Activated naive CD8-positive, alpha-beta T cell treated with anti-CD3 and anti-CD28 coated beads, Interleukin-2, amount 50 U/mL, for 24 hours (primary cell): Measurements from ENCODE around the gene ZFHX2.
"Not testable (repeated sequence)": the region's sequence is repeated elsewhere in the genome, so short reads cannot be mapped to it uniquely, and the experiment has no call there.

Experiments used
- ATAC-seq: fragments of 150-1000 bp; cut with Tn5 transposase; one replicate; pipeline ENCODE4 v1.10.0; 2021
- DNase-seq: peaks from one replicate; pipeline ENCODE4 v3.0.0; 2021
- H3K27ac Mint-ChIP-seq: one replicate; pipeline ENCODE4 v1.8.0; 2021; ENCODE audit warnings: mild to moderate bottlenecking, mixed read lengths
- H3K27me3 Mint-ChIP-seq: one replicate; pipeline ENCODE4 v1.8.0; 2021; ENCODE audit warnings: mixed read lengths
- H3K36me3 Mint-ChIP-seq: one replicate; pipeline ENCODE4 v1.8.0; 2021; ENCODE audit warnings: low read depth, mixed read lengths
- H3K4me1 Mint-ChIP-seq: one replicate; pipeline ENCODE4 v1.8.0; 2021; ENCODE audit warnings: mixed read lengths
- H3K4me3 Mint-ChIP-seq: one replicate; pipeline ENCODE4 v1.8.0; 2021; ENCODE audit warnings: mild to moderate bottlenecking, moderate library complexity, mixed read lengths
- H3K9me3 Mint-ChIP-seq: one replicate; pipeline ENCODE4 v1.8.0; 2021; ENCODE audit warnings: mixed read lengths

The ZFHX2 gene

GRCh38 chr14:23544511-23545447, 6.8 kb downstream of the ZFHX2 start:
- Mint-ChIP-seq H3K27ac (no peak overlapping the region), H3K27me3 (peaks cover 4% of the 10 kb centered on the region)
- no peak for ATAC-seq

GRCh38 chr14:23543403-23543802, 8.2 kb downstream of the ZFHX2 start:
- Mint-ChIP-seq H3K27ac (no peak overlapping the region), H3K36me3 (no peaks in the 10 kb centered on the region), H3K4me1 (no peaks in the 10 kb centered on the region), H3K27me3 (peaks cover 6% of the 10 kb centered on the region), H3K9me3 (no peaks in the 10 kb centered on the region), H3K4me3 (no peak overlapping the region)
- DNase-seq (no peak), ATAC-seq (no peak)

More at GRCh38 chr14:23544511-23545447, 6.8 kb downstream of the ZFHX2 start:
- DNase-seq, result no peak
- H3K4me1 Mint-ChIP-seq, result no peaks in the 10 kb centered on the region
- no peak overlapping the region for H3K4me3 Mint-ChIP-seq
- H3K36me3 Mint-ChIP-seq, result no peaks in the 10 kb centered on the region
- no peaks in the 10 kb centered on the region for H3K9me3 Mint-ChIP-seq

GRCh38 chr14:23542261-23542660, 9.3 kb downstream of the ZFHX2 start:
- H3K4me1 Mint-ChIP-seq, result no peaks in the 10 kb centered on the region
- H3K4me3 Mint-ChIP-seq, result no peak overlapping the region
- ATAC-seq (no peak), DNase-seq (no peak)
- H3K27ac Mint-ChIP-seq, result no peak overlapping the region
- no peaks in the 10 kb centered on the region for H3K36me3 Mint-ChIP-seq
- peaks cover 6% of the 10 kb centered on the region for H3K27me3 Mint-ChIP-seq
- H3K9me3 Mint-ChIP-seq, result no peaks in the 10 kb centered on the region

GRCh38 chr14:23540141-23540469, 11.5 kb downstream of the ZFHX2 start:
- Mint-ChIP-seq H3K27ac (no peak overlapping the region), H3K27me3 (peaks cover 4% of the 10 kb centered on the region), H3K4me3 (no peak overlapping the region), H3K9me3 (no peaks in the 10 kb centered on the region), H3K36me3 (no peaks in the 10 kb centered on the region), H3K4me1 (no peaks in the 10 kb centered on the region)
- no peak for ATAC-seq
- no peak for DNase-seq

- Mint-ChIP-seq H3K4me1 (no peaks in the 10 kb centered on the region), H3K36me3 (no peaks in the 10 kb centered on the region), H3K27ac (no peak overlapping the region), H3K27me3 (peaks cover 4% of the 10 kb centered on the region), H3K4me3 (no peak overlapping the region), H3K9me3 (no peaks in the 10 kb centered on the region)
- ATAC-seq (peak; percentile 62), DNase-seq (peak; percentile 20)
Measured at GRCh38 chr14:23539248-23540140, 12.1 kb downstream of the ZFHX2 start.

GRCh38 chr14:23538785-23539184, 12.8 kb downstream of the ZFHX2 start:
- H3K9me3 Mint-ChIP-seq, result no peaks in the 10 kb centered on the region
- H3K27me3 Mint-ChIP-seq, result peaks cover 4% of the 10 kb centered on the region
- H3K27ac Mint-ChIP-seq, result no peak overlapping the region
- DNase-seq, result no peak
- H3K36me3 Mint-ChIP-seq, result no peaks in the 10 kb centered on the region
- no peak overlapping the region for H3K4me3 Mint-ChIP-seq
- H3K4me1 Mint-ChIP-seq, result no peaks in the 10 kb centered on the region
- no peak for ATAC-seq

GRCh38 chr14:23538050-23538718, 13.4 kb downstream of the ZFHX2 start:
- H3K27ac Mint-ChIP-seq, result peak overlapping the region; percentile 23
- H3K9me3 Mint-ChIP-seq, result no peaks in the 10 kb centered on the region
- no peak for ATAC-seq
- H3K4me1 Mint-ChIP-seq, result no peaks in the 10 kb centered on the region
- no peaks in the 10 kb centered on the region for H3K36me3 Mint-ChIP-seq
- H3K27me3 Mint-ChIP-seq, result peaks cover 4% of the 10 kb centered on the region
- no peak overlapping the region for H3K4me3 Mint-ChIP-seq
- DNase-seq, result no peak

GRCh38 chr14:23537351-23538049, 14.1 kb downstream of the ZFHX2 start:
- ATAC-seq (no peak), DNase-seq (no peak)
- peaks cover 4% of the 10 kb centered on the region for H3K27me3 Mint-ChIP-seq
- H3K27ac Mint-ChIP-seq, result peak overlapping the region; percentile 23
- no peak overlapping the region for H3K4me3 Mint-ChIP-seq
- H3K4me1 Mint-ChIP-seq, result no peaks in the 10 kb centered on the region
- H3K36me3 Mint-ChIP-seq, result no peaks in the 10 kb centered on the region
- H3K9me3 Mint-ChIP-seq, result no peaks in the 10 kb centered on the region

- H3K4me1 Mint-ChIP-seq, H3K27me3 Mint-ChIP-seq, ATAC-seq, DNase-seq, H3K4me3 Mint-ChIP-seq, H3K36me3 Mint-ChIP-seq, H3K9me3 Mint-ChIP-seq, H3K27ac Mint-ChIP-seq: not testable (repeated sequence)
Measured at GRCh38 chr14:23536906-23537305, 14.7 kb downstream of the ZFHX2 start.

GRCh38 chr14:23536494-23536893, 15.1 kb downstream of the ZFHX2 start:
- no peaks in the 10 kb centered on the region for H3K9me3 Mint-ChIP-seq
- no peak overlapping the region for H3K4me3 Mint-ChIP-seq
- DNase-seq (no peak), ATAC-seq (no peak)
- no peak overlapping the region for H3K27ac Mint-ChIP-seq
- H3K27me3 Mint-ChIP-seq, result peaks cover 2% of the 10 kb centered on the region
- no peaks in the 10 kb centered on the region for H3K4me1 Mint-ChIP-seq
- H3K36me3 Mint-ChIP-seq, result no peaks in the 10 kb centered on the region

- no peak overlapping the region for H3K27ac Mint-ChIP-seq
- H3K9me3 Mint-ChIP-seq, result no peaks in the 10 kb centered on the region
- no peak overlapping the region for H3K4me3 Mint-ChIP-seq
- peaks cover 2% of the 10 kb centered on the region for H3K27me3 Mint-ChIP-seq
- ATAC-seq, result no peak
- no peaks in the 10 kb centered on the region for H3K36me3 Mint-ChIP-seq
- no peaks in the 10 kb centered on the region for H3K4me1 Mint-ChIP-seq
- DNase-seq, result no peak
Measured at GRCh38 chr14:23535943-23536342, 15.6 kb downstream of the ZFHX2 start.

- ATAC-seq, result no peak
- no peaks in the 10 kb centered on the region for H3K4me1 Mint-ChIP-seq
- no peaks in the 10 kb centered on the region for H3K27me3 Mint-ChIP-seq
- no peak overlapping the region for H3K4me3 Mint-ChIP-seq
- H3K36me3 Mint-ChIP-seq, result no peaks in the 10 kb centered on the region
- no peak overlapping the region for H3K27ac Mint-ChIP-seq
- no peak for DNase-seq
- H3K9me3 Mint-ChIP-seq, result no peaks in the 10 kb centered on the region
Measured at GRCh38 chr14:23533652-23534435, 17.7 kb downstream of the ZFHX2 start.

- no peaks in the 10 kb centered on the region for H3K9me3 Mint-ChIP-seq
- DNase-seq, result no peak
- no peaks in the 10 kb centered on the region for H3K36me3 Mint-ChIP-seq
- no peaks in the 10 kb centered on the region for H3K27me3 Mint-ChIP-seq
- H3K4me1 Mint-ChIP-seq, result no peaks in the 10 kb centered on the region
- H3K4me3 Mint-ChIP-seq, result no peak overlapping the region
- ATAC-seq, result no peak
- H3K27ac Mint-ChIP-seq, result no peak overlapping the region
Measured at GRCh38 chr14:23532658-23533057, 18.9 kb downstream of the ZFHX2 start.
